Endodermal cell (in vitro differentiated cells): Measurements from ENCODE around the gene CIT. TPM values are rescaled to one million over a fixed set of nuclear protein-coding genes. Genes with fewer than 3 reads are reported as not detected.

Source experiments
- DNase-seq: peaks from one replicate; pipeline ENCODE4 v3.0.0-alpha.2; 2017
- H3K27ac ChIP-seq: 2 replicates; pipeline ENCODE4 v1.5.1; 2013; ENCODE audit warnings: mild to moderate bottlenecking, low read depth, low read length, moderate library complexity
- H3K27me3 ChIP-seq: 2 replicates; pipeline ENCODE4 v1.6.1; 2013; ENCODE audit warnings: mild to moderate bottlenecking, low read length, moderate library complexity; ENCODE audit not compliant: insufficient read depth, control insufficient read depth, poor library complexity, severe bottlenecking
- H3K36me3 ChIP-seq: 2 replicates; pipeline ENCODE4 v1.7.0; 2013; ENCODE audit warnings: mild to moderate bottlenecking, low read length, moderate library complexity; ENCODE audit not compliant: control insufficient read depth, insufficient read depth
- H3K4me1 ChIP-seq: one replicate; pipeline ENCODE4 v1.7.0; 2013; ENCODE audit warnings: low read length; ENCODE audit not compliant: control insufficient read depth, insufficient read depth
- H3K4me3 ChIP-seq: 2 replicates; pipeline ENCODE4 v1.5.1; 2013; ENCODE audit warnings: mild to moderate bottlenecking, low read length, moderate library complexity
- H3K9ac ChIP-seq: 2 replicates; pipeline ENCODE4 v1.6.1; 2013; ENCODE audit warnings: mild to moderate bottlenecking, low read length, moderate library complexity; ENCODE audit not compliant: poor library complexity, severe bottlenecking; ENCODE audit errors: extremely low read depth
- H3K9me3 ChIP-seq: 2 replicates; pipeline ENCODE4 v1.6.1; 2013; ENCODE audit warnings: mild to moderate bottlenecking, low read length, moderate library complexity; ENCODE audit not compliant: control insufficient read depth
- H3K27ac Mint-ChIP-seq: 2 replicates; pipeline ENCODE4 v1.8.0; 2020; ENCODE audit warnings: mixed read lengths
- H3K27me3 Mint-ChIP-seq: 2 replicates; pipeline ENCODE4 v1.8.0; 2021; ENCODE audit warnings: mild to moderate bottlenecking, mixed read lengths; ENCODE audit not compliant: insufficient read depth
- H3K36me3 Mint-ChIP-seq: 2 replicates; pipeline ENCODE4 v1.8.0; 2020; ENCODE audit warnings: low read depth, mixed read lengths
- H3K4me1 Mint-ChIP-seq: 2 replicates; pipeline ENCODE4 v1.8.0; 2020; ENCODE audit warnings: mixed read lengths
- H3K4me3 Mint-ChIP-seq: 2 replicates; pipeline ENCODE4 v1.8.0; 2020; ENCODE audit warnings: mild to moderate bottlenecking, moderate library complexity, mixed read lengths
- H3K9me3 Mint-ChIP-seq: 2 replicates; pipeline ENCODE4 v1.8.0; 2020; ENCODE audit warnings: mild to moderate bottlenecking, mixed read lengths
- WGBS, 2 experiments: methylation state at CpG; one replicate each; pipeline versions ENCODE4 v1.1.5 to v1.1.7; 2013; ENCODE audit warnings: missing lambda C conversion rate in 2 of 2, mixed read lengths in 1 of 2; ENCODE audit not compliant: insufficient coverage in 1 of 2, insufficient read length in 1 of 2; 5-methylcytosine and 5-hydroxymethylcytosine counted together
- total RNA-seq, 2 donors: library from RNA; stranded (reverse); fragmentation: NEBNext Ultra II Directional in 1 of 2; extraction: Animal tissue kit (Norgen Biotek cat#: 25700) in 1 of 2; gene quantifications; 2 replicates in 1 of 2; 3 replicates in 1 of 2; pipeline ENCODE4 v1.2.1, GENCODE V29; 2021
- TF ChIP-seq, protein P1 (sequence below): fragments of 200-600 bp; sonication (generic); conservative IDR thresholded peaks from 2 replicates; pipeline ENCODE4 v1.5.0; 2021; ENCODE audit warnings: antibody characterized with exemption, mild to moderate bottlenecking

CIT gene
- total RNA-seq, 2 donors from 2014 or later = 57.3 to 79.1 TPM

DNA sequence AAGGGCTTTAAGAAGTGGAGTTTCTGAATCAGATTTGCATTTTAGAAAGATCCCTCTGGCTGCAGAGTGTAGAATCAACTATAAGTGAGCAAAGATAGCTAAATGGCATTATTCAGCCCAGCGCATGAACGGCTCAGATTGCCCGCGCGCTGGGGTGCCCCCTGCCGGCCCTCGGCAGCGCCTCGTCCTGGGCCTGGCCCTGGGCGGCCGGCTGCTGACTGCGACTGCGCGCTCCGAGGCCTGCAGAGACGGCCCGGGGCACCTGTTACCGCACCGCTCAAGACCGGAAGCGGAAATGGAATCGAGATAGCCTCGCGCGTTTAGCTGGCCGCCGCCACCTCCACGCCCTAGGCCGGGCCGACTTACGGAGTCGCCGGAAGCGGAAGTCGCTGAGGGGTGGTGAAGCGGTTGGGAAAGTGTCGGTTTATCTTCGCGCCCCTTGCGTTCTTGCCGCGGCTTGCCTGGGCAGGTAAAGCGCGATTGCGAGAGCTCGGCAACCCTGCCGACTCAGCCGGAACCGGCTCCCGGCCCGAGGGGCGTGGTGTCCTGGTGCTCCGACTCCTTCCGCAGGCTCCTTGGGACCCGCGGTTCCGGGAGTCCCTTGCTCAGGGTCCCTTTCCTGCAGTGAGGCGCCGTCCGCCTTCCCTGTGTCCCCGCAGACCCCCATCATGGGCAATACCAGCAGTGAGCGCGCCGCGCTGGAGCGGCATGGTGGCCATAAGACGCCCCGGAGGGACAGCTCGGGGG lies 209.4 kb downstream of the CIT start, which contains the start of gene PRKAB1:
TSS of gene PRKAB1 (plus strand) at position 557 of the 747 bp plus-strand sequence. CDS start at position 669, 112 bp downstream.
- DNase-seq = peak; percentile 100
- Mint-ChIP-seq H3K4me1 (peaks cover 28% of the 10 kb centered on the region), H3K36me3 (peaks cover 31% of the 10 kb centered on the region), H3K27ac (peak within 1 kb of the TSS; percentile 87), H3K9me3 (no peaks in the 10 kb centered on the region), H3K4me3 (peak within 1 kb of the TSS; percentile 91), H3K27me3 (peaks cover 2% of the 10 kb centered on the region)
- TF ChIP-seq, protein P1, sequence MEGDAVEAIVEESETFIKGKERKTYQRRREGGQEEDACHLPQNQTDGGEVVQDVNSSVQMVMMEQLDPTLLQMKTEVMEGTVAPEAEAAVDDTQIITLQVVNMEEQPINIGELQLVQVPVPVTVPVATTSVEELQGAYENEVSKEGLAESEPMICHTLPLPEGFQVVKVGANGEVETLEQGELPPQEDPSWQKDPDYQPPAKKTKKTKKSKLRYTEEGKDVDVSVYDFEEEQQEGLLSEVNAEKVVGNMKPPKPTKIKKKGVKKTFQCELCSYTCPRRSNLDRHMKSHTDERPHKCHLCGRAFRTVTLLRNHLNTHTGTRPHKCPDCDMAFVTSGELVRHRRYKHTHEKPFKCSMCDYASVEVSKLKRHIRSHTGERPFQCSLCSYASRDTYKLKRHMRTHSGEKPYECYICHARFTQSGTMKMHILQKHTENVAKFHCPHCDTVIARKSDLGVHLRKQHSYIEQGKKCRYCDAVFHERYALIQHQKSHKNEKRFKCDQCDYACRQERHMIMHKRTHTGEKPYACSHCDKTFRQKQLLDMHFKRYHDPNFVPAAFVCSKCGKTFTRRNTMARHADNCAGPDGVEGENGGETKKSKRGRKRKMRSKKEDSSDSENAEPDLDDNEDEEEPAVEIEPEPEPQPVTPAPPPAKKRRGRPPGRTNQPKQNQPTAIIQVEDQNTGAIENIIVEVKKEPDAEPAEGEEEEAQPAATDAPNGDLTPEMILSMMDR = peak; percentile 99
- Histone ChIP-seq H3K27me3 (no peaks in the 10 kb centered on the region), H3K4me1 (peaks cover 14% of the 10 kb centered on the region), H3K9ac (peak within 1 kb of the TSS; percentile 84), H3K36me3 (peaks cover 29% of the 10 kb centered on the region), H3K27ac (peak within 1 kb of the TSS; percentile 78), H3K4me3 (peak within 1 kb of the TSS; percentile 98), H3K9me3 (no peaks in the 10 kb centered on the region)
- WGBS, 2 experiments = 0% methylated on average over 41 to 69 of the region's 69 CpGs

DNA sequence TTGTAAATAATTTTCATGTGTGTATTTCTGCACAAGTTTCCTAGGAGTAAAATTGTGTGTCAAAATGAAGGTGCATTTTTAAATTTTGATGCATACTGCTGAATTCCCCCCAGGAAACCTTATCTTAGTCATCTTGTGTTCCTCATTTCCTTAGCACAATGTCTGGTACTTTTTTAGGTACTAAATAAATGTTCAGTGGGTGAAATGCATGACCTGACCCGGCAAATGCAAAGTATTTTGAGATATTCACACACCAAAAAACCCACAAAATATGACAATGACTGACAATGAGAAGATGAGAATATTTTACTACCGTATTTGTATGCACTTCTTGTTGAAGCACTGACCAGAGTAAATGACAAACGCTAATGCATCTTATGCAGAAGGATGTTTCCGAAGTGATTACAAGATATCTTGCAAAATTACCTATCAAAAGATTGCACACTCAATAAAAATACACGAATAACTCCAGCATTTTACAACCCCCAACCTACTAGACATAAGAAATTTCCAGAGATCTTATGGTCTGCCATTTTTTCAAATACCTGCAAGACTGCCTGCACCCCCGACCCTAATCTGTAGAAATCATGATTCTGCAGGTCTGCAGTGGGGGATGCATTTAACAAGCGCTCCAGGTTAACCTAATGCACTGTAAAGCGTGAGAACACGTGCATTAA lies 210.1 kb downstream of the CIT start:
- Mint-ChIP-seq H3K27ac (peak overlapping the region; percentile 55), H3K9me3 (no peaks in the 10 kb centered on the region), H3K27me3 (peaks cover 8% of the 10 kb centered on the region), H3K4me3 (peak overlapping the region; percentile 91), H3K36me3 (peaks cover 24% of the 10 kb centered on the region), H3K4me1 (peaks cover 28% of the 10 kb centered on the region)
- DNase-seq = no peak
- 47 to 51% methylated on average over 6 to 9 of the region's 9 CpGs for WGBS, 2 experiments
- TF ChIP-seq, protein P1 = no peak
- H3K9ac ChIP-seq = no peak overlapping the region
- H3K36me3 ChIP-seq = peaks cover 22% of the 10 kb centered on the region
- no peaks in the 10 kb centered on the region for H3K27me3 ChIP-seq
- peak overlapping the region; percentile 77 for H3K4me3 ChIP-seq
- no peak overlapping the region for H3K27ac ChIP-seq
- no peaks in the 10 kb centered on the region for H3K9me3 ChIP-seq
- peaks cover 14% of the 10 kb centered on the region for H3K4me1 ChIP-seq

DNA sequence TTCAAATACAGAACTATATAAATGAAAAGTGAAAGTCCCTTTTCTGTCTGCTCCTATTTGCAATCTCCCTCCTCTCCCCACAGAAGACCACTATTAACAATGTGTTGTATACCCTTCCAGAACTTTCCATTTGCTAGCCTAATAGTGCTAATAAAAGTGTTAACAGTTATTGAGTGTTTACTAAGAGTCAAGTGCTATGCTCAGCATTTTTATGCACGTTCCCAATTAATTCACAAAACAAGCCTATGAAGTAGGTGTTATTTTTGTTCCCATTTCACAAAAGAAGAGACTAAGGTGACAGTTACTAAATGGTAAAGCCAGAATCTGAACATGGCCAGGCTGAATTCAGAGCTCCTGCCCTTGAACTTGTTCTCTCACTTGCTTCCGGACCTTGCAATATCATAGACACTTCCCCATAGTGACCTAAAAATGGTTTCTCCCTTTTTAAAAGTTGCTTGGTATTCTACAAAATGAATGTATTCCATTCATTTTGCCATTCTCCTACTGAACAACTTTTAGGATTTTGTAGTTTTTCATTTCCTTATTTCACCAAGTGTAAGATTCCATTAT lies 210.8 kb downstream of the CIT start:
- no peak overlapping the region for H3K4me3 Mint-ChIP-seq
- no peaks in the 10 kb centered on the region for H3K9me3 Mint-ChIP-seq
- peaks cover 14% of the 10 kb centered on the region for H3K4me1 ChIP-seq
- no peaks in the 10 kb centered on the region for H3K9me3 ChIP-seq
- H3K36me3 ChIP-seq = peaks cover 15% of the 10 kb centered on the region
- peaks cover 8% of the 10 kb centered on the region for H3K27me3 Mint-ChIP-seq
- H3K4me3 ChIP-seq = no peak overlapping the region
- peaks cover 17% of the 10 kb centered on the region for H3K36me3 Mint-ChIP-seq
- H3K9ac ChIP-seq = no peak overlapping the region
- no peak for DNase-seq
- TF ChIP-seq, protein P1 = no peak
- H3K27ac Mint-ChIP-seq = no peak overlapping the region
- no peak overlapping the region for H3K27ac ChIP-seq
- 93 to 100% methylated on average over 2 of the region's 2 CpGs for WGBS, 2 experiments
- peaks cover 26% of the 10 kb centered on the region for H3K4me1 Mint-ChIP-seq
- peaks cover under 1% of the 10 kb centered on the region for H3K27me3 ChIP-seq
